HL-60 (cell line): Measurements from ENCODE around the gene TMEM121.

Experiments
- CTCF ChIP-seq: IDR thresholded peaks from one replicate; pipeline ENCODE4 v1.5.1; 2011; ENCODE audit warnings: low read length, control low read depth, inconsistent platforms; ENCODE audit not compliant: insufficient read depth
- GABPA ChIP-seq: IDR thresholded peaks from 2 replicates; pipeline ENCODE4 v1.6.1; 2012; ENCODE audit warnings: low read depth
- POLR2AphosphoS5 ChIP-seq: IDR thresholded peaks from 2 replicates; pipeline ENCODE4 v1.6.1; 2012; ENCODE audit warnings: low read depth
- REST ChIP-seq: IDR thresholded peaks from 2 replicates; pipeline ENCODE4 v1.6.1; 2012; ENCODE audit warnings: low read depth; ENCODE audit not compliant: insufficient replicate concordance
- SPI1 ChIP-seq: IDR thresholded peaks from 2 replicates; pipeline ENCODE4 v1.6.1; 2012; ENCODE audit warnings: low read depth, mild to moderate bottlenecking, borderline replicate concordance

GRCh38 chr14:105534586-105534985, 8.2 kb downstream of the TMEM121 start:
- TF ChIP-seq GABPA (no peak), CTCF (no peak), POLR2AphosphoS5 (no peak), REST (no peak), SPI1 (no peak)
